Uterus (tissue), 4 donors: ENCODE data around the gene NCKAP1. TPM values are rescaled to one million over a fixed set of nuclear protein-coding genes. Genes with fewer than 3 reads are reported as not detected.
"Not testable (repeated sequence)": the region's sequence is repeated elsewhere in the genome, so short reads cannot be mapped to it uniquely, and the experiment has no call there.

Source experiments
- DNase-seq, 2 donors: peaks; one replicate each; pipeline ENCODE4 v3.0.0-alpha.2; 2019 to 2020
- H3K27ac ChIP-seq, 2 donors: fragments of 200-600 bp; sonication (generic); 1 replicate in 1 of 2; 2 replicates in 1 of 2; pipeline ENCODE4 v1.5.1; 2016 to 2018
- H3K27me3 ChIP-seq, 2 donors: fragments of 200-600 bp; sonication (generic); one replicate each; pipeline ENCODE4 v1.5.1; 2018 to 2019; ENCODE audit warnings: control low read depth in 1 of 2
- H3K36me3 ChIP-seq, 2 donors: fragments of 200-600 bp; sonication (generic); one replicate each; pipeline ENCODE4 v1.5.1; 2019; ENCODE audit warnings: control low read depth in 1 of 2
- H3K4me1 ChIP-seq, 2 donors: fragments of 200-600 bp; sonication (generic); one replicate each; pipeline ENCODE4 v1.5.1; 2018 to 2019; ENCODE audit warnings: control low read depth in 1 of 2
- H3K4me3 ChIP-seq, 2 donors: fragments of 200-600 bp; sonication (generic); 1 replicate in 1 of 2; 2 replicates in 1 of 2; pipeline ENCODE4 v1.5.1; 2018 to 2019; ENCODE audit warnings: mild to moderate bottlenecking in 1 of 2
- H3K9me3 ChIP-seq, 2 donors: fragments of 200-600 bp; sonication (generic); one replicate each; pipeline ENCODE4 v1.5.1; 2019; ENCODE audit warnings: control low read depth in 1 of 2
- CTCF ChIP-seq, 4 experiments: fragments of 200-600 bp in 2 of 4; fragments of 450-650 bp in 2 of 4; sonication (generic) in 2 of 4; IDR thresholded peaks; one replicate each; pipeline ENCODE4 v1.5.1; 2016 to 2019; ENCODE audit warnings: antibody characterized with exemption in 4 of 4, mild to moderate bottlenecking in 2 of 4, moderate library complexity in 1 of 4
- POLR2A ChIP-seq, 2 donors: fragments of 450-650 bp; IDR thresholded peaks; one replicate each; pipeline ENCODE4 v1.6.1; 2016; ENCODE audit warnings: antibody characterized with exemption in 2 of 2, mild to moderate bottlenecking in 1 of 2, moderate library complexity in 1 of 2
- intact Hi-C: fragments of 100-400 bp; cut with DNase I; formaldehyde crosslinking; loops from one replicate; pipeline ENCODE4 v1.15.1; 2023; ENCODE audit warnings: low total_unique reads
- total RNA-seq, 4 donors: library from RNA; depleted of rRNA in 3 of 4; stranded (reverse); fragments of >200 nt in 3 of 4; gene quantifications; one replicate each; pipeline versions ENCODE4 v1.1.0 to v1.2.4, GENCODE V29; 2014 to 2023
- donor health status: DM: yes; HTN: yes; CAD: no.

The NCKAP1 gene
- total RNA-seq, 4 donors from 2014 or later, result 55.3 to 284 (median 167) TPM

GRCh38 chr2:182968493-182968892 is 69.8 kb downstream of the NCKAP1 start:
- intact Hi-C loops, result no loop called here
- DNase-seq, result no peak
- TF ChIP-seq POLR2A (IDR thresholded peaks at IDR 0.05) (no peak), CTCF (IDR thresholded peaks at IDR 0.05) (no peak)
- H3K27ac ChIP-seq, result no peak overlapping the region
- no peak overlapping the region for H3K4me3 ChIP-seq
- no peaks in the 10 kb centered on the region for H3K27me3 ChIP-seq
- H3K36me3 ChIP-seq, result no peaks in the 10 kb centered on the region
- H3K9me3 ChIP-seq, result no peaks in the 10 kb centered on the region
- no peaks in the 10 kb centered on the region for H3K4me1 ChIP-seq

GRCh38 chr2:182966356-182966755 is 71.9 kb downstream of the NCKAP1 start:
- H3K4me3 ChIP-seq, intact Hi-C loops, H3K36me3 ChIP-seq, DNase-seq, H3K9me3 ChIP-seq, H3K4me1 ChIP-seq, H3K27ac ChIP-seq, H3K27me3 ChIP-seq: not testable (repeated sequence)

- no peak for DNase-seq
- Histone ChIP-seq H3K27me3 (no peaks in the 10 kb centered on the region), H3K36me3 (no peaks in the 10 kb centered on the region), H3K9me3 (no peaks in the 10 kb centered on the region), H3K4me3 (no peak overlapping the region), H3K27ac (no peak overlapping the region), H3K4me1 (no peaks in the 10 kb centered on the region)
- intact Hi-C loops, result no loop called here
- TF ChIP-seq CTCF (IDR thresholded peaks at IDR 0.05) (no peak), POLR2A (IDR thresholded peaks at IDR 0.05) (no peak)
Measured at GRCh38 chr2:182962641-182963040, 75.6 kb downstream of the NCKAP1 start.

GRCh38 chr2:182960869-182961268 is 77.4 kb downstream of the NCKAP1 start:
- DNase-seq, intact Hi-C loops, H3K36me3 ChIP-seq, H3K9me3 ChIP-seq, H3K4me3 ChIP-seq, H3K27me3 ChIP-seq, H3K4me1 ChIP-seq, H3K27ac ChIP-seq: not testable (repeated sequence)

GRCh38 chr2:182954789-182955188 is 83.5 kb downstream of the NCKAP1 start:
- Histone ChIP-seq H3K27me3 (no peaks in the 10 kb centered on the region), H3K4me1 (no peaks in the 10 kb centered on the region), H3K4me3 (no peak overlapping the region), H3K36me3 (no peaks in the 10 kb centered on the region), H3K9me3 (no peaks in the 10 kb centered on the region), H3K27ac (no peak overlapping the region)
- DNase-seq, result no peak
- intact Hi-C loops, result no loop called here
- TF ChIP-seq CTCF (IDR thresholded peaks at IDR 0.05) (no peak), POLR2A (IDR thresholded peaks at IDR 0.05) (no peak)

- DNase-seq, result no peak
- Histone ChIP-seq H3K27me3 (no peaks in the 10 kb centered on the region), H3K4me3 (no peak overlapping the region), H3K36me3 (no peaks in the 10 kb centered on the region), H3K9me3 (no peaks in the 10 kb centered on the region), H3K27ac (no peak overlapping the region), H3K4me1 (no peaks in the 10 kb centered on the region)
- no peak for TF ChIP-seq POLR2A (IDR thresholded peaks at IDR 0.05)
- no peak for TF ChIP-seq CTCF (IDR thresholded peaks at IDR 0.05)
- intact Hi-C loops, result no loop called here
Measured at GRCh38 chr2:182952741-182953450, 85.4 kb downstream of the NCKAP1 start.
